Pancreas (tissue), 10 donors: ENCODE results near the gene GPR171. TPM values are rescaled to one million over a fixed set of nuclear protein-coding genes. Genes with fewer than 3 reads are reported as not detected.

Experiments
- ATAC-seq, 4 donors: fragments of 200-7000 bp; cut with Tn5 transposase; one replicate each; pipeline versions ENCODE4 v1.8.0 to v1.9.1; 2020; ENCODE audit warnings: mild to moderate bottlenecking in 4 of 4, moderate library complexity in 4 of 4
- DNase-seq, 6 donors: peaks; one replicate each; pipeline ENCODE4 v3.0.0-alpha.2; 2020
- FAIRE-seq: peaks from 2 replicates; lab custom pipeline; 2012; peaks lifted over from hg19 to GRCh38; lab: Jason Lieb, UNC
- H3K27ac ChIP-seq, 4 donors: fragments of 200-600 bp; sonication (generic); 1 replicate in 3 of 4; 2 replicates in 1 of 4; pipeline versions ENCODE4 v1.5.0 to v1.8.0; 2020
- H3K27me3 ChIP-seq, 4 donors: fragments of 200-600 bp; one replicate each; pipeline ENCODE4 v1.8.0; 2021
- H3K36me3 ChIP-seq, 3 donors: fragments of 200-600 bp; sonication (generic) in 1 of 3; one replicate each; pipeline versions ENCODE4 v1.5.0 to v1.8.0; 2020 to 2021
- H3K4me1 ChIP-seq, 3 donors: fragments of 200-600 bp; one replicate each; pipeline ENCODE4 v1.8.0; 2021
- H3K4me3 ChIP-seq, 4 donors: fragments of 200-600 bp; sonication (generic) in 2 of 4; one replicate each; pipeline versions ENCODE4 v1.5.0 to v1.8.0; 2020 to 2021
- H3K9me3 ChIP-seq, 4 donors: fragments of 200-600 bp; one replicate each; pipeline ENCODE4 v1.8.0; 2021
- CTCF ChIP-seq, 4 donors: fragments of 200-600 bp; sonication (generic) in 3 of 4; IDR thresholded peaks; one replicate each; pipeline versions ENCODE4 v1.5.0 to v1.8.0; 2021; ENCODE audit warnings: antibody characterized with exemption in 4 of 4
- WGBS, 2 donors: extraction: QIAGEN DNeasy Blood & Tissue Kit; methylation state at CpG; one replicate each; pipeline ENCODE4 v1.1.7; 2013; 5-methylcytosine and 5-hydroxymethylcytosine counted together
- intact Hi-C, 3 donors: fragments of 100-400 bp; cut with DNase I; formaldehyde crosslinking; loops; one replicate each; pipeline versions ENCODE4 v1.11.1 to v1.14.2; 2022
- polyA plus RNA-seq, 2 donors: library from polyadenylated mRNA; stranded (reverse); fragments of 200-250 nt; gene quantifications; one replicate each; pipeline ENCODE4 v1.2.3, GENCODE V29; 2013
- total RNA-seq, 6 donors: library from RNA; stranded (reverse); fragmentation: NEBNext Ultra II Directional in 4 of 6; extraction: Animal tissue kit (Norgen Biotek cat#: 25700) in 4 of 6; gene quantifications; one replicate each; pipeline versions ENCODE4 v1.2.1 to v1.2.4, GENCODE V29; 2021 to 2023
- donor health status: healthy with polysubstance abuse.
- donor health status: DM: no; HTN: no; CAD: no; lungs with moderate emphysema.
- donor health status: DM: no; HTN: no; CAD: no.
- donor health status: control.
- donor health status: control.
- donor health status: Bipolar disorder and iron deficiency.
- donor health status: DM: yes; HTN: yes; CAD: no.
- donor health status: DM: no; HTN: no; CAD: no.
- donor health status: DM: no; HTN: no; CAD: no.
- donor health status: DM: yes; HTN: yes; CAD: no.

The GPR171 gene
- total and polyA plus RNA-seq, 8 donors: 0.12 to 0.92 (median 0.19) TPM; not detected in 2

GRCh38 chr3:151159806-151160205, 43.2 kb downstream of the GPR171 start:
- H3K4me3 ChIP-seq: no peak overlapping the region
- no peak overlapping the region for H3K27ac ChIP-seq
- intact Hi-C loops: loop anchor here in 1 of 3 donors (10.0 kb wide), 1 partner anchor 435 kb away; no protein-coding TSS in a partner anchor
- H3K36me3 ChIP-seq: no peaks in the 10 kb centered on the region
- H3K27me3 ChIP-seq: no peaks in the 10 kb centered on the region
- no peaks in the 10 kb centered on the region for H3K9me3 ChIP-seq
- TF ChIP-seq CTCF (IDR thresholded peaks at IDR 0.05): no peak
- no peaks in the 10 kb centered on the region for H3K4me1 ChIP-seq
- 80 to 90% methylated on average over 10 of the region's 10 CpGs for WGBS, 2 donors
- no peak for ATAC-seq
- no peak for DNase-seq
- no peak for FAIRE-seq

- Histone ChIP-seq H3K9me3 (no peaks in the 10 kb centered on the region), H3K4me3 (no peak overlapping the region), H3K4me1 (no peaks in the 10 kb centered on the region), H3K36me3 (no peaks in the 10 kb centered on the region), H3K27ac (no peak overlapping the region), H3K27me3 (no peaks in the 10 kb centered on the region)
- TF ChIP-seq CTCF (IDR thresholded peaks at IDR 0.05): peak in 2 of 4 donors; percentile 16 to 19
- DNase-seq (no peak), FAIRE-seq (no peak), ATAC-seq (peak; percentile 40 to 83 (median 70))
- 34 to 35% methylated on average over 3 of the region's 3 CpGs for WGBS, 2 donors
- intact Hi-C loops: loop anchor here in 1 of 3 donors (10.0 kb wide), 1 partner anchor 432 kb away; no protein-coding TSS in a partner anchor
Observed at GRCh38 chr3:151156618-151157216, 46.3 kb downstream of the GPR171 start.

GRCh38 chr3:151155409-151156128, 47.4 kb downstream of the GPR171 start:
- H3K27me3 ChIP-seq: no peaks in the 10 kb centered on the region
- 74 to 75% methylated on average over 8 of the region's 8 CpGs for WGBS, 2 donors
- intact Hi-C loops: loop anchor here in 1 of 3 donors (10.0 kb wide), 1 partner anchor 431 kb away; no protein-coding TSS in a partner anchor
- H3K36me3 ChIP-seq: no peaks in the 10 kb centered on the region
- H3K9me3 ChIP-seq: no peaks in the 10 kb centered on the region
- TF ChIP-seq CTCF (IDR thresholded peaks at IDR 0.05): no peak
- FAIRE-seq (no peak), ATAC-seq (no peak), DNase-seq (no peak)
- no peak overlapping the region for H3K4me3 ChIP-seq
- no peaks in the 10 kb centered on the region for H3K4me1 ChIP-seq
- no peak overlapping the region for H3K27ac ChIP-seq

GRCh38 chr3:151154566-151154965, 48.5 kb downstream of the GPR171 start:
- intact Hi-C loops: loop anchor here in 1 of 3 donors (10.0 kb wide), 1 partner anchor 430 kb away; no protein-coding TSS in a partner anchor
- Histone ChIP-seq H3K27me3 (no peaks in the 10 kb centered on the region), H3K4me3 (no peak overlapping the region), H3K9me3 (no peaks in the 10 kb centered on the region), H3K4me1 (no peaks in the 10 kb centered on the region), H3K36me3 (no peaks in the 10 kb centered on the region), H3K27ac (no peak overlapping the region)
- no peak for DNase-seq
- 85 to 87% methylated on average over 6 of the region's 6 CpGs for WGBS, 2 donors
- no peak for TF ChIP-seq CTCF (IDR thresholded peaks at IDR 0.05)
- no peak for ATAC-seq
- FAIRE-seq: no peak
